Smooth muscle cell (in vitro differentiated cells): ENCODE measurements around the gene KBTBD8. TPM values are rescaled to one million over a fixed set of nuclear protein-coding genes. Genes with fewer than 3 reads are reported as not detected.

Experiments used
- DNase-seq: peaks from one replicate; lab custom pipeline; 2025; ENCODE audit not compliant: unreplicated experiment; lab: John Stamatoyannopoulos, UW
- H2AFZ ChIP-seq: fragments of 200-600 bp; sonication (generic); 2 replicates; pipeline ENCODE4 v1.6.0; 2016; ENCODE audit warnings: antibody characterized with exemption, low read depth, mild to moderate bottlenecking
- H3F3A ChIP-seq: fragments of 200-600 bp; sonication (generic); 2 replicates; pipeline ENCODE4 v1.6.0; 2017; ENCODE audit warnings: antibody characterized with exemption, low read depth
- H3K27ac ChIP-seq: fragments of 200-600 bp; sonication (generic); 2 replicates; pipeline ENCODE4 v1.5.1; 2016; ENCODE audit warnings: low read depth, mild to moderate bottlenecking
- H3K27me3 ChIP-seq: fragments of 200-600 bp; sonication (generic); 2 replicates; pipeline ENCODE4 v1.6.1; 2016; ENCODE audit warnings: low read depth, mild to moderate bottlenecking
- H3K36me3 ChIP-seq: fragments of 200-600 bp; sonication (generic); 2 replicates; pipeline ENCODE4 v1.5.1; 2016; ENCODE audit warnings: low read depth
- H3K4me1 ChIP-seq: fragments of 200-600 bp; sonication (generic); 2 replicates; pipeline ENCODE4 v1.5.1; 2016; ENCODE audit warnings: low read depth
- H3K4me2 ChIP-seq: fragments of 200-600 bp; sonication (generic); 2 replicates; pipeline ENCODE4 v1.6.0; 2016; ENCODE audit warnings: mild to moderate bottlenecking
- H3K4me3 ChIP-seq: fragments of 200-600 bp; sonication (generic); 2 replicates; pipeline ENCODE4 v1.5.1; 2016; ENCODE audit warnings: mild to moderate bottlenecking
- H3K79me2 ChIP-seq: fragments of 200-600 bp; sonication (generic); 2 replicates; pipeline ENCODE4 v1.6.0; 2016; ENCODE audit warnings: low read depth, mild to moderate bottlenecking
- H3K9ac ChIP-seq: fragments of 200-600 bp; sonication (generic); 2 replicates; pipeline ENCODE4 v1.6.0; 2016; ENCODE audit warnings: low read depth
- H3K9me3 ChIP-seq: fragments of 200-600 bp; sonication (generic); replicated peaks from 2 replicates; pipeline ENCODE4 v1.5.1; 2016; ENCODE audit warnings: low read depth
- H4K20me1 ChIP-seq: fragments of 200-600 bp; sonication (generic); 2 replicates; pipeline ENCODE4 v1.6.0; 2016; ENCODE audit warnings: low read depth
- CTCF ChIP-seq: fragments of 200-600 bp; sonication (generic); IDR thresholded peaks from 2 replicates; pipeline ENCODE4 v1.5.1; 2017; ENCODE audit warnings: borderline replicate concordance, mild to moderate bottlenecking, antibody characterized with exemption; ENCODE audit not compliant: insufficient read depth, poor library complexity, severe bottlenecking
- WGBS: methylation state at CpG from one replicate; pipeline ENCODE4 v1.1.7; 2016; ENCODE audit warnings: low lambda C conversion rate; 5-methylcytosine and 5-hydroxymethylcytosine counted together
- polyA plus RNA-seq: library from polyadenylated mRNA; unstranded; fragments of >200 nt; fragmentation: Nextera tagmentation; extraction: Ambion mirVana; gene quantifications from 2 replicates; pipeline ENCODE4 v1.2.1, GENCODE V29; 2016
- total RNA-seq: library from RNA; depleted of rRNA; stranded (reverse); fragments of >200 nt; gene quantifications from 2 replicates; pipeline ENCODE4 v1.2.3, GENCODE V29; 2014

Gene KBTBD8
- total and polyA plus RNA-seq, 2 experiments from 2014 or later = 1.1 TPM

GRCh38 chr3:67008388-67008787 is 10.3 kb downstream of the KBTBD8 start:
- H3K79me2 ChIP-seq = no peaks in the 10 kb centered on the region
- H3K36me3 ChIP-seq = no peaks in the 10 kb centered on the region
- H3K27ac ChIP-seq = no peak overlapping the region
- no peak for DNase-seq
- H3F3A ChIP-seq = no peaks in the 10 kb centered on the region
- H3K27me3 ChIP-seq = no peaks in the 10 kb centered on the region
- WGBS = 92% methylated on average over 2 of the region's 2 CpGs
- TF ChIP-seq CTCF = no peak
- H4K20me1 ChIP-seq = no peaks in the 10 kb centered on the region
- H2AFZ ChIP-seq = no peak overlapping the region
- H3K4me3 ChIP-seq = no peak overlapping the region
- H3K4me1 ChIP-seq = no peaks in the 10 kb centered on the region
- H3K4me2 ChIP-seq = no peak overlapping the region
- no peaks in the 10 kb centered on the region for H3K9me3 ChIP-seq
- H3K9ac ChIP-seq = no peak overlapping the region

DNA sequence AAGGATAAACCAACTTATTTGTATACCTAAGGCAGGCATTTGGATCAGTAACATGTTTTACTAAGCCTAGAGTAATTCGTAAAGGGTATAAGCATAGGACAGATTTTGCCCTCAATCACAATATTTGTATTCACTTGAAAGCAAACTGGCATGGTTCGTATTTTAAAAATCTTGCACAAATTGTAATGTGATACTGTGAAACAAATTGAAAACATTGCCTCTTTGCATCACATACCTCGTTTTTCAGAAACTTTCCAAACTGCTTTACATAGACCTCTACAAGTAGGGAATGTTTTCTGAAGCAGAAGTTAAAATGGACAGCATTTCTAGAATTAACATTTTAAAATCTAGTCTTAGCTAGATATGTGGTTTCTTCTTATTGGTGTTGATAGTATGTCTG is 11.6 kb downstream of the KBTBD8 start:
- no peak overlapping the region for H3K27ac ChIP-seq
- H2AFZ ChIP-seq = no peak overlapping the region
- no peaks in the 10 kb centered on the region for H3F3A ChIP-seq
- H3K4me3 ChIP-seq = no peak overlapping the region
- H3K4me1 ChIP-seq = no peaks in the 10 kb centered on the region
- no peak overlapping the region for H3K9ac ChIP-seq
- H4K20me1 ChIP-seq = no peaks in the 10 kb centered on the region
- H3K79me2 ChIP-seq = no peaks in the 10 kb centered on the region
- H3K4me2 ChIP-seq = no peak overlapping the region
- TF ChIP-seq CTCF = no peak
- no peaks in the 10 kb centered on the region for H3K27me3 ChIP-seq
- DNase-seq = no peak
- no peaks in the 10 kb centered on the region for H3K9me3 ChIP-seq
- 92% methylated on average over 3 of the region's 3 CpGs for WGBS
- H3K36me3 ChIP-seq = no peaks in the 10 kb centered on the region

- Histone ChIP-seq H3K4me1 (no peaks in the 10 kb centered on the region), H3K79me2 (no peaks in the 10 kb centered on the region), H3K27ac (no peak overlapping the region), H3K36me3 (no peaks in the 10 kb centered on the region), H4K20me1 (no peaks in the 10 kb centered on the region), H3K4me3 (no peak overlapping the region), H3K4me2 (no peak overlapping the region), H3F3A (no peaks in the 10 kb centered on the region), H2AFZ (no peak overlapping the region), H3K9ac (no peak overlapping the region), H3K9me3 (no peaks in the 10 kb centered on the region), H3K27me3 (no peaks in the 10 kb centered on the region)
- TF ChIP-seq CTCF = no peak
- WGBS = 80% methylated on average over 6 of the region's 6 CpGs
- no peak for DNase-seq
These were observed 13.5 kb downstream of the KBTBD8 start for GRCh38 chr3:67011414-67012131.

DNA sequence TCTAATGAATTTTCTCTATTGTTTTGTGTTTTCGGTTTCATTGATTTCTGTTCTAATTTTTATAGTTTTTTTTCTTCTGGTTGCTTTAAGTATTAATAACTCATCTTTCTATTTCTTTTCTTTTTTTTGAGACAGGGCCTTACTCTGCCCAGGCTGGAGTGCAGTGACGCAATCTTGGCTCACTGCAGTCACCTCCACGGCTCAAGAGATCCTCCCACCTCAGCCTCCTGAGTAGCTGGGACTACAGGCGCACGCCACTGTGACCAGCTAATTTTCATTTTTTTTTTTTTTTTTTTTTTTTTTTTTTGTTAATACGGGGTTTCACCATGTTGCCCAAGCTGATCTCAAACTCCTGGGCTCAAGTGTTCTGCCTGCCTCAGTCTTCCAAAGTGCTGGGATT is 14.5 kb downstream of the KBTBD8 start:
- no peak overlapping the region for H3K27ac ChIP-seq
- no peak for DNase-seq
- no peaks in the 10 kb centered on the region for H3K27me3 ChIP-seq
- 96% methylated on average over 6 of the region's 6 CpGs for WGBS
- TF ChIP-seq CTCF = no peak
- no peak overlapping the region for H3K4me2 ChIP-seq
- H3K4me3 ChIP-seq = no peak overlapping the region
- no peak overlapping the region for H2AFZ ChIP-seq
- no peaks in the 10 kb centered on the region for H3K4me1 ChIP-seq
- no peak overlapping the region for H3K9ac ChIP-seq
- no peaks in the 10 kb centered on the region for H3F3A ChIP-seq
- no peaks in the 10 kb centered on the region for H3K9me3 ChIP-seq
- no peaks in the 10 kb centered on the region for H3K79me2 ChIP-seq
- no peaks in the 10 kb centered on the region for H4K20me1 ChIP-seq
- H3K36me3 ChIP-seq = no peaks in the 10 kb centered on the region
